ENCODE measurements around the gene YIF1B.
A peak's percentile ranks its signal among the peaks of the same experiment; 100 is the strongest.

YIF1B gene

GRCh38 chr19:38304866-38305429 lies 10.8 kb downstream of the YIF1B start:
- DNase-seq (ENCODE audit: low read depth), result no peak

- no peak for DNase-seq (ENCODE audit: low read depth)
Measured at GRCh38 chr19:38304352-38304865, 11.3 kb downstream of the YIF1B start.

GRCh38 chr19:38303517-38304351 lies 12.0 kb downstream of the YIF1B start, which contains the start of gene C19orf33:
C19orf33 (plus strand) TSS chr19:38304251; CDS start chr19:38304262, 11 bp downstream.
- DNase-seq (ENCODE audit: low read depth), result no peak

- no peak for DNase-seq (ENCODE audit: low read depth)
Measured at GRCh38 chr19:38298821-38299680, 16.7 kb downstream of the YIF1B start.

GRCh38 chr19:38294090-38294489 lies 21.7 kb downstream of the YIF1B start:
- DNase-seq (ENCODE audit: low read depth), result no peak

GRCh38 chr19:38293281-38293680 lies 22.5 kb downstream of the YIF1B start:
- DNase-seq (ENCODE audit: low read depth), result no peak

- DNase-seq (ENCODE audit: low read depth), result no peak
Measured at GRCh38 chr19:38291855-38292254, 23.9 kb downstream of the YIF1B start.

- DNase-seq (ENCODE audit: low read depth), result peak; percentile 89
Measured at GRCh38 chr19:38290631-38291147, 25.1 kb downstream of the YIF1B start.

GRCh38 chr19:38289955-38290354 lies 25.8 kb downstream of the YIF1B start:
- DNase-seq (ENCODE audit: low read depth), result no peak

- DNase-seq (ENCODE audit: low read depth), result no peak
Measured at GRCh38 chr19:38288123-38288855, 27.5 kb downstream of the YIF1B start.

GRCh38 chr19:38287604-38288003 lies 28.1 kb downstream of the YIF1B start:
- no peak for DNase-seq (ENCODE audit: low read depth)

- DNase-seq (ENCODE audit: low read depth), result peak; percentile 59
Measured at GRCh38 chr19:38285567-38285966, 30.2 kb downstream of the YIF1B start.

GRCh38 chr19:38284422-38284821 lies 31.3 kb downstream of the YIF1B start:
- no peak for DNase-seq (ENCODE audit: low read depth)

- no peak for DNase-seq (ENCODE audit: low read depth)
Measured at GRCh38 chr19:38283271-38283670, 32.5 kb downstream of the YIF1B start.

- no peak for DNase-seq (ENCODE audit: low read depth)
Measured at GRCh38 chr19:38281811-38282566, 33.8 kb downstream of the YIF1B start.

- DNase-seq (ENCODE audit: low read depth), result no peak
Measured at GRCh38 chr19:38280030-38280921, 35.5 kb downstream of the YIF1B start.

- no peak for DNase-seq (ENCODE audit: low read depth)
Measured at GRCh38 chr19:38278751-38279150, 37.0 kb downstream of the YIF1B start.

- no peak for DNase-seq (ENCODE audit: low read depth)
Measured at GRCh38 chr19:38277969-38278680, 37.6 kb downstream of the YIF1B start.

- peak; percentile 42 for DNase-seq (ENCODE audit: low read depth)
Measured at GRCh38 chr19:38277549-38277948, 38.2 kb downstream of the YIF1B start.
